Karpas-422 (cell line): ENCODE measurements around the gene EIF2AK2. TPM values are rescaled to one million over a fixed set of nuclear protein-coding genes. Genes with fewer than 3 reads are reported as not detected.
"Not testable (repeated sequence)": the region's sequence is repeated elsewhere in the genome, so short reads cannot be mapped to it uniquely, and the experiment has no call there.

Experiments
- DNase-seq: peaks from one replicate; pipeline ENCODE4 v3.0.0-alpha.2; 2015
- H2AFZ ChIP-seq: fragments of 200-600 bp; sonication (generic); 2 replicates; pipeline ENCODE4 v1.6.1; 2014; ENCODE audit warnings: antibody characterized with exemption, low read length, mixed read lengths
- H3K27ac ChIP-seq: fragments of 200-600 bp; sonication (generic); 2 replicates; pipeline ENCODE4 v1.5.1; 2014; ENCODE audit warnings: mild to moderate bottlenecking, low read length, moderate library complexity
- H3K27me3 ChIP-seq: fragments of 200-600 bp; sonication (generic); 2 replicates; pipeline ENCODE4 v1.6.1; 2014; ENCODE audit warnings: low read length, mixed read lengths
- H3K36me3 ChIP-seq: fragments of 200-600 bp; sonication (generic); 2 replicates; pipeline ENCODE4 v1.6.1; 2014; ENCODE audit warnings: low read length, mixed read lengths; ENCODE audit not compliant: insufficient read depth
- H3K4me1 ChIP-seq: fragments of 200-600 bp; sonication (generic); 2 replicates; pipeline ENCODE4 v1.6.1; 2014; ENCODE audit warnings: mild to moderate bottlenecking, low read length, mixed read lengths
- H3K4me2 ChIP-seq: fragments of 200-600 bp; sonication (generic); 2 replicates; pipeline ENCODE4 v1.6.1; 2014; ENCODE audit warnings: low read length, low read depth, mild to moderate bottlenecking; ENCODE audit not compliant: poor library complexity, severe bottlenecking
- H3K4me3 ChIP-seq: fragments of 200-600 bp; sonication (generic); 2 replicates; pipeline ENCODE4 v1.5.1; 2014; ENCODE audit warnings: mild to moderate bottlenecking, antibody characterized with exemption, low read length, mixed read lengths
- H3K79me2 ChIP-seq: fragments of 200-600 bp; sonication (generic); 2 replicates; pipeline ENCODE4 v1.6.1; 2014; ENCODE audit warnings: mild to moderate bottlenecking, low read length, mixed read lengths
- H3K9ac ChIP-seq: fragments of 200-600 bp; sonication (generic); 2 replicates; pipeline ENCODE4 v1.6.0; 2014; ENCODE audit warnings: low read length
- H3K9me2 ChIP-seq: fragments of 200-600 bp; sonication (generic), shearing (Covaris generic); replicated peaks from 2 replicates; pipeline ENCODE4 v1.6.0; 2014; ENCODE audit warnings: mild to moderate bottlenecking, low read length, moderate library complexity; ENCODE audit not compliant: insufficient read depth
- H3K9me3 ChIP-seq: fragments of 300-700, 200-600 bp; sonication (generic); 2 replicates; pipeline ENCODE4 v1.6.1; 2014; ENCODE audit warnings: low read length, mixed read lengths
- H4K20me1 ChIP-seq: fragments of 200-600 bp; sonication (generic); 2 replicates; pipeline ENCODE4 v1.6.1; 2014; ENCODE audit warnings: mild to moderate bottlenecking, antibody characterized with exemption, low read length, low read depth; ENCODE audit not compliant: insufficient read depth
- total RNA-seq: library from RNA; depleted of rRNA; stranded (reverse); fragments of >200 nt; shearing (Covaris generic); gene quantifications from 2 replicates; pipeline ENCODE4 v1.2.3, GENCODE V29; 2014; ENCODE audit warnings: low replicate concordance; rRNA removed

Gene EIF2AK2
- 24.9 and 29.3 TPM in 2 replicates for total RNA-seq

GRCh38 chr2:37156857-37157714 lies at the start of gene EIF2AK2:
TSS of gene EIF2AK2 (minus strand) at chr2:37156980. CDS start at chr2:37147806, 9,174 bp downstream.
- Histone ChIP-seq H3K4me1 (peaks cover 22% of the 10 kb centered on the region), H3K4me3 (peak within 1 kb of the TSS; percentile 89), H3K9me2 (no peaks in the 10 kb centered on the region), H4K20me1 (no peaks in the 10 kb centered on the region), H3K79me2 (peaks cover 54% of the 10 kb centered on the region), H3K27me3 (no peaks in the 10 kb centered on the region), H3K9me3 (no peaks in the 10 kb centered on the region), H3K27ac (peak within 1 kb of the TSS; percentile 46), H3K36me3 (peaks cover 5% of the 10 kb centered on the region; the same call in 1 of the 2 replicates), H3K4me2 (peak within 1 kb of the TSS; percentile 93), H3K9ac (peak within 1 kb of the TSS; percentile 89), H2AFZ (peak within 1 kb of the TSS; percentile 91)
- DNase-seq, result peak; percentile 96

DNA sequence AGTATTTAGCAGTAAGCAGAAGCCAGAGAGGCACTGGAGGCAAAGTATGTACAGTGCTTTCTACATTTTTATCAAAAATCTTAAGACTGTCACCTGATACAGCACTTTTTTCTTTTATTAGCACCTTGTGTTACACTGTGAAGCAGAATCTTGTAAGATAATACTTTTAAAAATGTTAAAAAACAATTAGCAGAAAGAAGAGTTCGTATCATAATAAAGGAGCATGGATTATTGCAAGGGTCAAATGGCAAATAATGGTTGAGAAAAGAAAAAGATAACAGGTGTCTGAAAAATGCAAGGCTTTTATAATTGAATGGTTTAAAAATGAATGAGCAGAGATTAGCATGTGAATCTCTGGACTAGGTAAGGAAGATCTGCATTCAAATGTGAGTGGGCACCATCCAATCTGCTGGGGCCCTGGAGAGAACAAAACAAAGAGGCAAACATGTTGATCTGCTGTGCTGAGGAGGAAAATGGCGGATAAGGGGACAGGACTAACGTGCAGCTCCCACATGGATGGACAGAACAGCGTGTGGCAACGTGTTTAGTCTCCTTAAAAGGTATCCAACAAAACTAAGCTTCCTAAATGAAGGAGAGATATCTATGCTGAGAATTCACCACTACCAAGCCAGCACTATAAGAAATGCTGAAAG lies 49.0 kb upstream of the EIF2AK2 start:
- no peak overlapping the region for H3K9ac ChIP-seq
- peaks cover 7% of the 10 kb centered on the region for H3K4me1 ChIP-seq
- no peak overlapping the region for H3K4me2 ChIP-seq
- H3K27ac ChIP-seq, result no peak overlapping the region
- no peaks in the 10 kb centered on the region for H3K27me3 ChIP-seq
- peaks cover 85% of the 10 kb centered on the region for H3K79me2 ChIP-seq
- H2AFZ ChIP-seq, result no peak overlapping the region
- DNase-seq, result no peak
- no peaks in the 10 kb centered on the region for H3K9me2 ChIP-seq
- H3K36me3 ChIP-seq, result peaks cover 97% of the 10 kb centered on the region
- no peaks in the 10 kb centered on the region for H4K20me1 ChIP-seq
- no peak overlapping the region for H3K4me3 ChIP-seq
- peaks cover 3% of the 10 kb centered on the region for H3K9me3 ChIP-seq

- not testable (repeated sequence) for H3K4me1 ChIP-seq, H3K9ac ChIP-seq, H3K9me3 ChIP-seq, H4K20me1 ChIP-seq, DNase-seq, H3K27me3 ChIP-seq, H3K9me2 ChIP-seq, H2AFZ ChIP-seq, H3K4me2 ChIP-seq, H3K27ac ChIP-seq, H3K4me3 ChIP-seq
- peaks cover 85% of the 10 kb centered on the region for H3K79me2 ChIP-seq
- H3K36me3 ChIP-seq, result peaks cover 97% of the 10 kb centered on the region
Observed at GRCh38 chr2:37205071-37205661, 48.4 kb upstream of the EIF2AK2 start.

- H3K9me2 ChIP-seq, result no peaks in the 10 kb centered on the region
- no peaks in the 10 kb centered on the region for H3K27me3 ChIP-seq
- H3K4me2 ChIP-seq, result no peak overlapping the region
- peaks cover 21% of the 10 kb centered on the region for H3K4me1 ChIP-seq
- no peak overlapping the region for H3K9ac ChIP-seq
- peaks cover 83% of the 10 kb centered on the region for H3K79me2 ChIP-seq
- H3K4me3 ChIP-seq, result no peak overlapping the region
- H4K20me1 ChIP-seq, result no peaks in the 10 kb centered on the region
- peaks cover 88% of the 10 kb centered on the region for H3K36me3 ChIP-seq
- DNase-seq, result no peak
- H2AFZ ChIP-seq, result no peak overlapping the region
- peaks cover 3% of the 10 kb centered on the region for H3K9me3 ChIP-seq
- H3K27ac ChIP-seq, result no peak overlapping the region
Observed at GRCh38 chr2:37203708-37204107, 46.9 kb upstream of the EIF2AK2 start.

GRCh38 chr2:37201766-37202165 lies 45.0 kb upstream of the EIF2AK2 start:
- H2AFZ ChIP-seq, result no peak overlapping the region
- H4K20me1 ChIP-seq, result no peaks in the 10 kb centered on the region
- no peaks in the 10 kb centered on the region for H3K9me2 ChIP-seq
- no peak overlapping the region for H3K9ac ChIP-seq
- no peak overlapping the region for H3K4me3 ChIP-seq
- DNase-seq, result peak; percentile 53
- no peaks in the 10 kb centered on the region for H3K27me3 ChIP-seq
- peak overlapping the region; percentile 62 for H3K27ac ChIP-seq
- H3K9me3 ChIP-seq, result peaks cover 3% of the 10 kb centered on the region
- H3K4me2 ChIP-seq, result no peak overlapping the region
- peaks cover 69% of the 10 kb centered on the region for H3K36me3 ChIP-seq
- H3K79me2 ChIP-seq, result peaks cover 76% of the 10 kb centered on the region
- H3K4me1 ChIP-seq, result peaks cover 38% of the 10 kb centered on the region

GRCh38 chr2:37201208-37201607 lies 44.4 kb upstream of the EIF2AK2 start:
- H3K9me3 ChIP-seq, result peaks cover 3% of the 10 kb centered on the region
- H3K27ac ChIP-seq, result peak overlapping the region; percentile 62
- no peaks in the 10 kb centered on the region for H3K27me3 ChIP-seq
- no peak overlapping the region for H2AFZ ChIP-seq
- H3K9me2 ChIP-seq, result no peaks in the 10 kb centered on the region
- H4K20me1 ChIP-seq, result no peaks in the 10 kb centered on the region
- H3K4me3 ChIP-seq, result no peak overlapping the region
- peaks cover 63% of the 10 kb centered on the region for H3K36me3 ChIP-seq
- no peak for DNase-seq
- H3K4me1 ChIP-seq, result peaks cover 38% of the 10 kb centered on the region
- no peak overlapping the region for H3K4me2 ChIP-seq
- H3K79me2 ChIP-seq, result peaks cover 74% of the 10 kb centered on the region
- H3K9ac ChIP-seq, result no peak overlapping the region

DNA sequence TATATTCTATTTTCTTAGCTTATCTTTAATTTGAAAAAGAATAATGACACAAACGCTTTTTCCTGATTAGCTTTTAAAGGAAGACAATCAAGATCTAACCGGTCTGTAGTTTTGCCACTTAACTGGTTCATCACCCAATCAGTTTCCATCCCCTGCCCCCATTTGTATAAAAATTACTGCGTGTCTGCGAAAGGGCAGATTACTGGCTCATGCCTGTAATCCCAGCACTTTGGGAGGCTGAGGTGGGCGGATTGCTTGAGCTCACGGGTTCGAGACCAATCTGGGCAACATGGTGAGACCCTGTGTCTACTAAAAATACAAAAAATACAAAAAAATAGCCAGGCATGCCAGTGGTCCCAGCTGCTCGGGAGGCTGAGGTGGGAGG lies 41.9 kb upstream of the EIF2AK2 start:
- Histone ChIP-seq H3K9ac (peak overlapping the region; percentile 94), H3K4me3 (peak overlapping the region; percentile 84; the same call in 1 of the 2 replicates), H3K4me1 (peaks cover 44% of the 10 kb centered on the region), H3K9me2 (no peaks in the 10 kb centered on the region), H3K79me2 (peaks cover 53% of the 10 kb centered on the region), H3K36me3 (peaks cover 38% of the 10 kb centered on the region), H4K20me1 (no peaks in the 10 kb centered on the region), H3K4me2 (peak overlapping the region; percentile 80), H2AFZ (no peak overlapping the region), H3K9me3 (no peaks in the 10 kb centered on the region; the same call in 1 of the 2 replicates), H3K27me3 (no peaks in the 10 kb centered on the region), H3K27ac (peak overlapping the region; percentile 93)
- peak; percentile 70 for DNase-seq
